Stimulated activated CD4-positive, alpha-beta T cell treated with anti-CD3 and anti-CD28 coated beads, Interleukin-2, amount 100 ng/mL, for 48 hours (primary cell): Measurements from ENCODE around the gene OR51M1.

Experiments used
- DNase-seq, 2 donors: peaks; one replicate each; pipeline ENCODE4 v3.0.0-alpha.2; 2020

The OR51M1 gene

DNA sequence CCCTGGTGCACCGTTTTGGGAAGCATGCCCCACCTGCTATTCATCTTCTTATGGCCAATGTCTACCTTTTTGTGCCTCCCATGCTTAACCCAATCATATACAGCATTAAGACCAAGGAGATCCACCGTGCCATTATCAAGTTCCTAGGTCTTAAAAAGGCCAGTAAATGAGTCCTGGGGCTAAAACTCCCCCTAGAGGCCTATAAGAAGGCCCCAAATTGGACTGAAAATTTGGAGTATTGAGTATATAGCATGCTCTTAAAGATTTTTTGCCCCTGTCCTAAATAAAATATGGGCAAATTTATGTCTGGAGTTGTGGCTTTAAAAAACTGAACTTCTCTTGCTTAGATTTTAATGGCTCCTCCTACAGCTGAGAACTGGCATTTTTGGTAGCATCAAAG, 6.6 kb downstream of the OR51M1 start:
- no peak for DNase-seq

DNA sequence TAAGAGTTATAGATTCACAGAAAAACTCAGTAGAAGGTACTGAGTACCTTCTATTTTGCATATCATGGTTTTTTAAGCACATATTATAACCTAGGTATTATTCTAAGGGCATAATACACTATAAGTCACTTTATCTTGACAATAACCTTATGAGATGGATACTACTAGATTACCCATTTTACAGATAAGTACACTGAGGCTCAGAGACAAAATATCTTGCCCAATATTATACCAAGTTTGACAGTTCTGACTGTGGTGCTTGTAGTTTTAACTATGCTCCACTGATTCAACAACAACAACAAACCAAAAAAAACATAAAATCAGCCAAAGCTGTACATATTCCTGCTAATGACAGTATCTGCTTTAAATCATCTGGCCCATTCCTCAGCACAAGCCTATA, 10.5 kb downstream of the OR51M1 start:
- no peak for DNase-seq

DNA sequence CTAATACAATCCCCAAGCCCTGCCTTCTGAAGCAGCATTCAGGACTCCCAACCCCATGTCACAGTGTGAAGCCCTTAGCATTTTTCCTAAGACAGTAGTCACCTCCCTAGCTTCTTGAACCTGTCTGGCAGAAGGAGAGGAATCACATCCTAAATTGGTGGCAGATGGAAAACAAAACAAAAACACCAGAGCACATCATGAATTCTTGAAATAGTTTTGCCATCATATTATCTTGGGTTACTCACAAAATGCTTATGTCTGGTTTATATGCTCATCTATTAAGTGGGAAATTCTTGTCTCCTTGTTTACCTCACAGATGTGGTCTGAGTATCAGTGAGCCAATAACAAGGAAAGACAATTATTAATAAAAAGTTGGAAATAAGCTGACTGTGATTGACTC, 15.3 kb downstream of the OR51M1 start:
- DNase-seq: no peak

DNA sequence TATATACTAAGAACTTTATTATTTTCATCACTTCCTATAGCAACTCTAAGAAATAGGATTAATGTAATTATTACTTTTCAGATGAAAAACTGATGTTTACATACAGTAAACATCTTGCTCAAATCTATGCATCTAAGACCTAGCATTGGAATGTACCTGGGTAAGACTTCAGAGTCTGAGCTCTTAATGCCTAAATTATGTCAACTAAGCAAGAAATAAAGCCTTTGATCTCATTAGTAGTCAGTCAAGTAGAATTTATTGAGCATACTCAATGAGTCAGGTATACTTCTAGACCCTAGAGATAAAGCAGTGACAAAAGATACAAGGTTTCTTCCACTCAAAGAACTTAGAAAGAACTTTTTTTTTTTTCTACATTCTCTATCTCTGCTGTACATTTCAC, 21.6 kb downstream of the OR51M1 start:
- no peak for DNase-seq

DNA sequence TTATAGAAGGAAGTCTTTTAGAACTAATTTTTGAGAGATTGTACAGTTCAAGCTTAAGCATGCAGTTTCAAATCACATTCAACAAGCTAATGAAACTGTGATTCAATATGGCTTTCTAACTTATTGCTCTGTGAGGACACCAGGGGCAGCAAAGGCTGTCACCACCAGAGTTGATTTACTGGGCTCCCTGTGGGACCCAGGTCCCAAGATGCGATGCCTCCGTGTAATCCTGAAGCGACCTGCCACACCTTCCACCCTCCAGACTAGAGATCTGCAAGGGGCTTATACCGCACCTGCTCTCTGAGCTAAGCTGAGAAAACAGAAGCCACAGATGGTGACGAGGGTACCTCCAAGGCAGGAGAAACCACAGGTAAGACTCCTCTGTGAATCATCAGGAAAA, 37.4 kb downstream of the OR51M1 start:
- no peak for DNase-seq

DNA sequence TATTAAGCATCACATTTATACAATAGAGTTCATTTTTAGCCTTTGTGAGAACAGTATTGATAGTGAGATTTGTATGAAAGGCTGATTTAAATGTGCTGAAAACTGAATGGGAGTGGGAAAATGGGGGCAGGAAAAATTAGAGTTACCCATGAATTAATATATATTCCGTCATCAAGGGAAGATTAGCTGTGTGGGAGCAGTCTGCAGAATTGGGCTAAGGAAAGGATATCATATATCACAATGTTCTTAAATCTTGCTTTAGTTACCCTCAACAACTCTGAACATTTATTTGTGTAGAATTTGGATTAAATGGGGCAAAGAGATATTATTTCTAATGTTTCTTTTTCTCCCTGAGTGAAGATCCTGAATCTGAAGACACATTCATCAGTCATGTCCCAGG, 38.2 kb downstream of the OR51M1 start, which contains the start of gene OR51Q1:
OR51Q1 (plus strand) TSS at position 301 of the 400 bp plus-strand sequence; CDS start at position 391, 90 bp downstream.
- no peak for DNase-seq

DNA sequence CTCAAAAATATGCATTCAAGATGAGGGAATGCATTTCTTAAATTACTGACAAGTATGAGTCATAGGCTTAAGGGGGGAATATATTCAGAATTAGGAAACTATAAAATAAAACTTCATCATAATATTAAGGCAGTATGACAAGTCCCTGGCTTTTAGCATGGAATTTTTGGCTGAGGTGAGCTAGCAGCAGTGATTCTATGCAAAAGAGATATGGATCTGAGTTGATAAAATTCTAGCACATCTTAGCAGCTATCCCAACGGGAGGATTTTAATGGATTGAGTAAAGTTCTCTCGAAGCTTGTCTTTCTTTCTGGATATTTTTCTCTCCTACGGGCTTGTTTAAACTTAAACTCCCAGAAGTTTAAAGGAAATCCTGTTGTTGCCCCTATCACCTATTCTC, 39.5 kb downstream of the OR51M1 start:
- no peak for DNase-seq

DNA sequence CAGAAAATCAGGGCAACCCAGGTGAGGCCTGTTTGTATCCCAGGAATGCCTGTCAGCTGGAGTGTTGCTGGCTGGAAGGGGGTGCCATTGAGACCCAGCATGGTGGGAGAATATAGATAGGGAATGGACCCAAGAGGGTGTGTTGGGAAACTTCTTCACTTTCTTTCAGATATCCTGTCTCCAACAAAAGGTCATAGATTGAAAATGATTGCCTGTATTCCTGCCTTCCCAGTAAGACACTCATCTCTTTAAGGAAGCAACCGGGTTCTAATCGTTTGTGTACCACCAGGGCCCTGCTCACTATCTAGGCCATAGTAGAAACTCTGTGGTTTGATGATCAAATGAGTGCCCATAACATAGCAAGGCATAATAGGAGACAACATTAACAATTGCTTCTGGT, 57.8 kb downstream of the OR51M1 start, which contains the start of gene OR51I1:
OR51I1 (minus strand) TSS at position 101 of the 400 bp plus-strand sequence; CDS start at position 101, 0 bp downstream.
- DNase-seq: no peak
